ENCODE measurements around the gene TTC28.
"Not testable (repeated sequence)": the region's sequence is repeated elsewhere in the genome, so short reads cannot be mapped to it uniquely, and the experiment has no call there.

Gene TTC28

DNA sequence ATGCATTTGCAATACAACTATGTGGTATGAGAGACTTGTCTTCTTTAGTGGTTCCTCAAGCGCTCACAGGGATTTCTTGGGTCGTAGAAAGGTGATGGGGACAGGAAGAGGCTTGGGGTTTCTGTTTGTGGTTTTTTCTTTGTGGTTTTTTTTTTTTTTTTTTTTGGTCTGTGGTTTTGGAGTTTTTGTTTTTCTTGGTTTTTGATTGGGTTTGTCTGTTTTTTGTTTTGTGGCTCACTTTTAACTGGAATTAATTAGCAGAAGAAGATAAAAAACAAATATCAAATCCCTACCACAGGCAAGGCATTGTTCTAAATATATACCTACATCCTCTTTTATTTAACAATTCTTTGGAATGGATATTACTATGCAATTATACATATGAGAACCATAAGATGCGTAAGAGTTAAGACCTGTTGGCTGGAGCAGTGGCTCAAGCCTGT lies 5.5 kb downstream of the TTC28 start:
- no peak for DNase-seq

DNA sequence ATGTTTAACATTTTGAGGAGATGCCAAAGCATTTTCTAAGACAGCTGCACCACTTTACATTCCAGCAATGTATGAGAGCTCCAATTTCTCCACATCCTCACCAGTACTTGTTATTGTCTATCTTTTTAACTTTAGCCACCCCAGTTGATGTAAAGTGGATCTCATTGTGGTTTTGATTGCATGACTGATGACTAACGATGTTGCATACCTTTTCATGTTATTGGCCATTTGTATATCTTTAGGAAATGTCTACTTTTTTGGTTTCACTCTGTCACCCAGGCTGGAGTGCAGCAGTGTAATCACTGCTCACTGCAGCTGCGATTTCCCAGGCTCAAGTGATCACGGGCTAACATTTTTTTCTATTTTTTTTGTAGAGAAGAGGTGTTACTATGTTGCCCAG lies 8.9 kb downstream of the TTC28 start:
- no peak for DNase-seq

DNA sequence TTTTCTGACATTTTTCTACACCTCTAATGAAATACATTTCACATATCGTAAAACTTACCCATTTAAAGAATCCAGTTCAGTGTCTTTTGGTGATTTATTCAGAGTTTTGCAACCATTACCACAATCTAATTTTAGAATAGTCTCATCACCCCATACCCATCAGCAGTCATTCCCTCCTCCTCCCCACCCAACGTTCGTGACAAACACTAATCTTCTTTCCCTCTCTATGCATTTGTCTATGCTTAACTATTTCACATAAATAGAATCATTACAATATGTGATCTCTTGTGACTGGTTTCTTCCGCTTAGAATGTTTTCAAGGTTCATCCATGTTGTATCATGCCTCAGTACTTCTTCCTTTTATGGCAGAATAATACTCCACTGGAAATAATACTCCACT lies 9.5 kb downstream of the TTC28 start:
- DNase-seq, result no peak

DNA sequence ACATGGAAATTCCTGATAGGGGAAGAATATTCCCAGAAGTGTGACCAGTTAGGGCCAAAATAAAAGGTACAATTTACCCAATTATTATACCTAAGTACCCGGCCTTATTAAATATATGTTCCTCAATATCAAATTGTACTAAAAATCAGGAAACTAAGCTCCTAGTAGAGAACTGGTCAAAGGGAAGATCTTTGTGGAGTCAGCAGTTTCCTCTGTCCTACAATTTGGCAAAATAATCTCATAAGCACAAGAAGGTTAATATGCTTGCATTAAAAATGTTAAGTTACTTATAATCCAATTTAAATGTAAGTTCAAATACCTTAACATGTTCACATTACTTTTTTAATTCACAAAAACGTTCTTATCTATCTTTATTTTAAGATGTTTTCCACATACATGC lies 10.3 kb downstream of the TTC28 start:
- DNase-seq, result no peak

- not testable (repeated sequence) for DNase-seq
These were observed 16.1 kb downstream of the TTC28 start for GRCh38 chr22:28663569-28663942.

DNA sequence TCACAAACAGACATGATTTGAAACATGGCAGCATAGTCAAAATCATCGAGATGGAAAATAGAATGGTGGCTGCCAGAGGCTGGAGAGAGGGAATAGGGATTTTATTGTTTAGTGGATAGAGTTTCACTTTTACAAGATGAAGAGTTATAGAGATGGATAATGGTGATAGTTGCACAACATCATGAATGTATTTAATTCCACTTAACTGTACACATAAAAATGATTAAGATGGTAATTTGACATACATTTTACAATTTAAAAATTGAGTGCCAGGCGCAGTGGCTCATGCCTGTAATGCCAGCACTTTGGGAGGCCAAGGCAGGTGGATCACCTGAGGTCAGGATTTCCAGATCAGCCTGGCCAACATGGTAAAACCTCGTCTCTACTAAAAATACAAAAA lies 21.2 kb downstream of the TTC28 start:
- DNase-seq, result no peak

DNA sequence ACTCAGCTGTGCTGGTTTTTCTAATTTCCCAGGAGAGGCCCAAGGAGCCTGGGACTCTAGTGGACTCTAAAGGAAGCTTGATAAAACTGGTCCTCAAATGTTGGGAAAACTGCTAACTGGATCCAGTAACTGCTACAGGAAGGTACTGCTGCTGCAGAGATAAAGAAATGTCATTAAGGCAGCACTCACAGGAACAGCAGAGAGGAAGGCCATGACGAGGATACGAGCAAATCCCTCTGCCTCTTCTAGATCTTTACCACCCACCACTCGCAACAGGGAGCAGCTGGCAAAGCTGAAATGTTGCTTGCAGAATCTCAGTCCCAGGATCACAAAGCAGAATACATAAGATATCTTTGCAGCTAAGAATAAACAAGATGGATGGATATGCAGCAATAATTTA lies 23.5 kb downstream of the TTC28 start:
- no peak for DNase-seq

GRCh38 chr22:28650463-28650862 lies 29.2 kb downstream of the TTC28 start:
- no peak for DNase-seq

GRCh38 chr22:28648792-28649191 lies 30.8 kb downstream of the TTC28 start:
- DNase-seq, result no peak

GRCh38 chr22:28647216-28647615 lies 32.4 kb downstream of the TTC28 start:
- DNase-seq, result no peak

DNA sequence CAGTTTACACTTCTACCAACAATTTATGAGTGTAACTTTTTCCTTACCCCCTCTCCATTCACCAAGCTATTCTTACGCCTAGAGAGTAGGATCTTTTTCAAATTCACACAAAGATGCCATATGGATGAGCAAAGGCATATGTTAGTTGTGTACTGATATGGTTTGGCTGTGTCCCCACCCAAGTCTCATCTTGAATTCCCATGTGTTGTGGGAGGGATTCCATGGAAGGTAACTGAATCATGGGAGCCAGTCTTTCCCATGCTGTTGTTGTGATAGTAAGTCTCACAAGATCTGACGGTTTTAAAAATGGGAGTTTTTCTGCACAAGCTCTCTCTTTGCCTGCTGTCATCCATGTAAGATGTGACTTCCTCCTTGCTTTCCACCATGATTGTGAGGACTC lies 40.3 kb downstream of the TTC28 start:
- DNase-seq, result no peak

DNA sequence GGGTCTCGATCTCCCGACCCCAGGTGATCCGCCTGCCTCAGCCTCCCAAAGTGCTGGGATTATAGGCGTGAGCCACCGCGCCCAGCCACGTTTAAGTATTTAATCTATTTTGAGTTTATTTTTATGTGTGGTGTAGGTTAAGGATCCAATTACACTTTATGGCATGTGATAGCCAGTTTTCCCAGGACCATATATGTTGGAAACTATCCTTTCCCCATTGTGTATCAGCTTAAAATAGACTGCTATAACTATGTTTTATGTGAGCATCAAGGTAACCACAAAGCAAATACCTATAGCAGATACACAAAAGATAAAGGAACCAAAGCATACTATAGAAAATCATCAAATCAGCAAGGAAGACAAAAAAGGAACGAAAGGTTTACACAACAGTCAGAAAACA lies 42.4 kb downstream of the TTC28 start:
- no peak for DNase-seq

- no peak for DNase-seq
These were observed 49.5 kb downstream of the TTC28 start for GRCh38 chr22:28630177-28630574.

GRCh38 chr22:28629420-28630176 lies 50.0 kb downstream of the TTC28 start:
- no peak for DNase-seq

- no peak for DNase-seq
These were observed 50.9 kb downstream of the TTC28 start for GRCh38 chr22:28628766-28629165.

DNA sequence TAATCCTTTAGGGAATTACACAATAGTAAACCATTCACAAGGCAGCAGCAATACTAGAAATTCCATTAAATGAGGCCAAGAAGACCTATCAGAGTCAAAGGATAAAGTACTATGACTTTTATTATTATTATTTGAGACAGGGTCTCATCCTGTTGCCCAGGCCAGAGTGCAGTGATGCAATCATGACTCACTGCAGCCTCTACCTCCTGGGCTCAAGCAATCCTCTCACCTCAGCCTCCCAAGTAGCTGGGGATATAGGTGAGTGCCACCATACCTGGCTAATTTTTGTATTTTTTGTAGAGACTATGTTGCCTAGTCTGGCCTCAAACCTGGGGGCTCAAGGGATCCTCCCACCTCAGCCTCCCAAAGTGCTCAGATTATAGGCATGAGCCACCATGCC lies 51.8 kb downstream of the TTC28 start:
- DNase-seq, result no peak

GRCh38 chr22:28620244-28620922 lies 59.3 kb downstream of the TTC28 start:
- DNase-seq, result no peak

GRCh38 chr22:28619236-28619635 lies 60.4 kb downstream of the TTC28 start:
- DNase-seq, result no peak

GRCh38 chr22:28615423-28615822 lies 64.2 kb downstream of the TTC28 start:
- not testable (repeated sequence) for DNase-seq

GRCh38 chr22:28609921-28610320 lies 69.7 kb downstream of the TTC28 start:
- no peak for DNase-seq

- DNase-seq, result no peak
These were observed 71.1 kb downstream of the TTC28 start for GRCh38 chr22:28608546-28608945.

GRCh38 chr22:28607795-28608194 lies 71.8 kb downstream of the TTC28 start:
- DNase-seq, result no peak

- DNase-seq, result no peak
These were observed 74.5 kb downstream of the TTC28 start for GRCh38 chr22:28604966-28605761.

GRCh38 chr22:28601915-28602314 lies 77.7 kb downstream of the TTC28 start:
- DNase-seq, result no peak
